RWPE1 (cell line): ENCODE results near the gene OTOP3.
A peak's percentile ranks its signal among the peaks of the same experiment; 100 is the strongest.

Experiments
- CTCF ChIA-PET: fragments of 350-600 bp; sonication (Branson Sonifier 250); formaldehyde crosslinking; extraction: SDS; loops from one replicate; lab custom pipeline; 2021; lab: Yijun Ruan, JAX
- POLR2A ChIA-PET: fragments of 400-600 bp; formaldehyde crosslinking; extraction: SDS; loops from one replicate; lab custom pipeline; 2020; ENCODE audit warnings: antibody characterized with exemption; ENCODE audit not compliant: low non-redundant PET; lab: Yijun Ruan, JAX
- DNase-seq: peaks from one replicate; pipeline ENCODE4 v3.0.0; 2012; ENCODE audit warnings: low spot score
- H3K27ac ChIP-seq: fragments of 450-650 bp; 2 replicates; pipeline ENCODE4 v1.5.1; 2017
- CTCF ChIP-seq: fragments of 450-650 bp; conservative IDR thresholded peaks from 2 replicates; pipeline ENCODE4 v1.5.1; 2017; ENCODE audit warnings: low read depth, mild to moderate bottlenecking

Gene OTOP3

DNA sequence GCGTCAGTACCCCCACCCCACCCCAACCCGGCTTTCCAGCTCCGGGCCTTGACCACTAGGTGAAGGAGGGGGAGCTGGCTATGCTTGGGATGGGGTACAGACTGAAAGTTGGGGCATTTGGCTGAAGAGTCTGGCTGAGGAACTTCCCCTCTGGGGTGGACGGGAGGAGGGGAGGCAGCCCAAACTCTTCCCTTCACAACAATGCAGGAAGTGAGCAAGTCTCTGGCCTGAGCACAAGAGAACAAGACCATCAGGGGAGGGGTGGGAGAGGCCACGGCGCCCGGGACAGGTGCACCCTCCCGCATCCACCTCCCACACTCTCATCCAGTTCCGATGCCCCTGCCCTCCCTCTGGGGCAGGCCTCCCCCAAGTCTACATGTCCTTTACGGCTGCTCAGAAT, 18.3 kb upstream of the OTOP3 start:
- DNase-seq = no peak
- POLR2A ChIA-PET = no interaction called here
- no peak for TF ChIP-seq CTCF
- CTCF ChIA-PET = no interaction called here
- H3K27ac ChIP-seq = no peak overlapping the region

DNA sequence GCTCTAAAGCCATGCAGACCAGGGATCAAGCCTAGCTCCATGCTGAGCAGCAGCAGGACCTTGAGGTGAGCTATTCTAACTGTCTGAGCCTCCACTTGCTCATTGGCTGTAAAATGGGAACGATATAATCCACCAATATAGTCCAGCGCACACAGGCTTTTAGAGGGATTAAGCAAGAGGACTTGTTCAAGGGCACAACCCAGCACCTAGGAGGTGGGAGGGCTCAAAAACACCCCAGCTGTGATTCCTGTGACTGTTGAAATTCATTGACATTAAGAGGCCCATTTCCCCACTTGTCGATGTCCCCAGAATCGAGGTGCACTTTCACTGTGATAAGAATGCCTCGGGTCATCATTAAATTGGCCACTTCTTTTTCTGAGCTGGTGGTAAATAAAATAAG, 16.8 kb upstream of the OTOP3 start:
- ChIA-PET POLR2A (no interaction called here), CTCF (no interaction called here)
- no peak for DNase-seq
- TF ChIP-seq CTCF = no peak
- no peak overlapping the region for H3K27ac ChIP-seq

GRCh38 chr17:74919440-74920305, 16.0 kb upstream of the OTOP3 start:
- DNase-seq = no peak
- TF ChIP-seq CTCF = no peak
- ChIA-PET POLR2A (interaction anchor here (0.6 kb wide), 1 partner anchor 127 kb away, joined by 3 read pairs; the partner anchor contains the start of gene ATP5PD), CTCF (interaction anchor here (1.0 to 7.8 kb wide), 3 partner anchors 38 to 87 kb away, joined by 4 to 113 read pairs (median 5); no protein-coding TSS in a partner anchor)
- no peak overlapping the region; the same call in 1 of the 2 replicates for H3K27ac ChIP-seq

GRCh38 chr17:74920306-74920620, 15.4 kb upstream of the OTOP3 start:
- ChIA-PET POLR2A (no interaction called here), CTCF (interaction anchor here (1.0 to 7.8 kb wide), 4 partner anchors 38 to 92 kb away, joined by 3 to 113 read pairs (median 4); no protein-coding TSS in a partner anchor)
- peak overlapping the region; percentile 76 for H3K27ac ChIP-seq
- TF ChIP-seq CTCF = no peak
- DNase-seq = no peak

DNA sequence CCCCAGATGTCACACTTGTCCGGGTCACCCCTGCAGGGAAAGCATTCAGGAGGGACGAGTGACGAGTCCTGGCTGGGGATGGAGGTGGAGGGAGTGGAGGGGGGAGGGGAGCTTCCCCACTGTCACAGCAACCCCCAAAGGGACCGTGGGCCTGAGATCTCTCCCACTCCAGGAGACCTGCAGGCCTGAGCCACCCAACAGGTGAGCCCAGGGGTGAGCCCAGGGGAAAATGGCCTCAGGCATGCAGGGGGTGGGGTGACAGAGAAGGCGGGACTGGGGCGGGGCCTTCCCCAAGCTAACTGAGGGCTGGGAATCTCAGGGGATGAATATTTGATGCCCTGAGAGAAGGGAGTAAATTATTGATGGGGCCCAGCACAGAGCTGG, 15.1 kb upstream of the OTOP3 start:
- ChIA-PET CTCF (interaction anchor here (0.7 to 7.8 kb wide), 5 partner anchors 37 to 150 kb away, joined by 3 to 113 read pairs (median 4); no protein-coding TSS in a partner anchor), POLR2A (no interaction called here)
- no peak for TF ChIP-seq CTCF
- DNase-seq = peak; percentile 52
- peak overlapping the region; percentile 76 for H3K27ac ChIP-seq

- H3K27ac ChIP-seq = peak overlapping the region; percentile 76
- DNase-seq = peak; percentile 36
- POLR2A ChIA-PET = interaction anchor here (0.6 kb wide), 1 partner anchor 122 kb away, joined by 4 read pairs; no protein-coding TSS in a partner anchor
- CTCF ChIA-PET = interaction anchor here (0.7 to 7.8 kb wide), 5 partner anchors 37 to 150 kb away, joined by 3 to 113 read pairs (median 4); no protein-coding TSS in a partner anchor
- no peak for TF ChIP-seq CTCF
These were observed 14.5 kb upstream of the OTOP3 start for GRCh38 chr17:74921026-74921681.
